Gastrocnemius medialis (tissue), 4 donors: ENCODE data around the gene INTS15.

Source experiments
- CTCF ChIP-seq, 5 experiments: fragments of 450-650 bp in 3 of 5; fragments of 200-600 bp in 2 of 5; sonication (generic) in 2 of 5; IDR thresholded peaks in 4 of 5; conservative IDR thresholded peaks in 1 of 5; 1 replicate in 4 of 5; 2 replicates in 1 of 5; pipeline ENCODE4 v1.5.1; 2016 to 2019; ENCODE audit warnings: antibody characterized with exemption in 5 of 5, mild to moderate bottlenecking in 3 of 5, moderate library complexity in 3 of 5
- POLR2A ChIP-seq, 2 donors: fragments of 450-650 bp; IDR thresholded peaks; one replicate each; pipeline ENCODE4 v1.6.1; 2017; ENCODE audit warnings: antibody characterized with exemption in 2 of 2, mild to moderate bottlenecking in 2 of 2, moderate library complexity in 2 of 2

GRCh38 chr7:6559896-6560295 is 29.9 kb upstream of the INTS15 start:
- TF ChIP-seq CTCF (IDR thresholded peaks at IDR 0.05 in 4 of 5, conservative IDR thresholded peaks at IDR 0.05 in 1 of 5) (no peak), POLR2A (IDR thresholded peaks at IDR 0.05) (no peak)
